NCI-H510A treated with DMSO at 0.1 percent for 48 hours (cell line): ENCODE results near the gene PNPLA5.

Source experiments
- DNase-seq: peaks from one replicate; lab custom pipeline; 2025; lab: John Stamatoyannopoulos, UW

PNPLA5 gene

GRCh38 chr22:43901976-43902643 is 10.3 kb upstream of the PNPLA5 start:
- no peak for DNase-seq

GRCh38 chr22:43900206-43900605 is 8.4 kb upstream of the PNPLA5 start:
- DNase-seq, result no peak

- DNase-seq, result no peak
These were observed 6.0 kb upstream of the PNPLA5 start for GRCh38 chr22:43897751-43898261.

- no peak for DNase-seq
These were observed 4.3 kb upstream of the PNPLA5 start for GRCh38 chr22:43895986-43896645.

GRCh38 chr22:43894122-43894521 is 2.3 kb upstream of the PNPLA5 start:
- DNase-seq, result no peak

GRCh38 chr22:43893266-43893665 is 1.5 kb upstream of the PNPLA5 start:
- no peak for DNase-seq

- no peak for DNase-seq
These were observed 526 bp upstream of the PNPLA5 start for GRCh38 chr22:43892183-43892894.

- no peak for DNase-seq
These were observed 897 bp downstream of the PNPLA5 start for GRCh38 chr22:43890901-43891331.

GRCh38 chr22:43889860-43890253 is 2.0 kb downstream of the PNPLA5 start:
- no peak for DNase-seq

GRCh38 chr22:43889201-43889859 is 2.5 kb downstream of the PNPLA5 start:
- no peak for DNase-seq

GRCh38 chr22:43888740-43889139 is 3.1 kb downstream of the PNPLA5 start:
- DNase-seq, result no peak

GRCh38 chr22:43887391-43887790 is 4.4 kb downstream of the PNPLA5 start:
- DNase-seq, result no peak

GRCh38 chr22:43886231-43886630 is 5.6 kb downstream of the PNPLA5 start:
- DNase-seq, result no peak

GRCh38 chr22:43885786-43886185 is 6.0 kb downstream of the PNPLA5 start:
- DNase-seq, result no peak

- no peak for DNase-seq
These were observed 6.5 kb downstream of the PNPLA5 start for GRCh38 chr22:43885319-43885671.

GRCh38 chr22:43884600-43885318 is 7.1 kb downstream of the PNPLA5 start:
- DNase-seq, result peak; percentile 20

- DNase-seq, result no peak
These were observed 7.9 kb downstream of the PNPLA5 start for GRCh38 chr22:43883719-43884415.

- DNase-seq, result peak; percentile 46
These were observed 8.7 kb downstream of the PNPLA5 start for GRCh38 chr22:43883012-43883661.

GRCh38 chr22:43882122-43882767 is 9.6 kb downstream of the PNPLA5 start:
- DNase-seq, result no peak
